Measurements from ENCODE around the gene GIPC3. TPM values are rescaled to one million over a fixed set of nuclear protein-coding genes. Genes with fewer than 3 reads are reported as not detected.
A peak's percentile ranks its signal among the peaks of the same experiment; 100 is the strongest.

The GIPC3 gene
- total RNA-seq, 1 donor from 2014 or later = not detected

- no peak overlapping the region for H3K4me3 ChIP-seq (ENCODE audit: low read depth, low read length)
- no peak for DNase-seq (ENCODE audit: low read depth)
- no peak for TF ChIP-seq CTCF (conservative IDR thresholded peaks at IDR 0.05; ENCODE audit: low read depth, low read length)
Observed at GRCh38 chr19:3545669-3546034, 39.6 kb upstream of the GIPC3 start.

GRCh38 chr19:3546119-3546518, 39.2 kb upstream of the GIPC3 start:
- no peak for DNase-seq (ENCODE audit: low read depth)
- TF ChIP-seq CTCF (conservative IDR thresholded peaks at IDR 0.05; ENCODE audit: low read depth, low read length) = no peak
- H3K4me3 ChIP-seq (ENCODE audit: low read depth, low read length) = no peak overlapping the region

- no peak overlapping the region for H3K4me3 ChIP-seq (ENCODE audit: low read depth, low read length)
- peak; percentile 64 for TF ChIP-seq CTCF (conservative IDR thresholded peaks at IDR 0.05; ENCODE audit: low read depth, low read length)
- no peak for DNase-seq (ENCODE audit: low read depth)
Observed at GRCh38 chr19:3547301-3547731, 38.0 kb upstream of the GIPC3 start.

GRCh38 chr19:3547767-3548282, 37.5 kb upstream of the GIPC3 start:
- TF ChIP-seq CTCF (conservative IDR thresholded peaks at IDR 0.05; ENCODE audit: low read depth, low read length) = no peak
- no peak overlapping the region for H3K4me3 ChIP-seq (ENCODE audit: low read depth, low read length)
- DNase-seq (ENCODE audit: low read depth) = no peak

GRCh38 chr19:3548606-3549005, 36.7 kb upstream of the GIPC3 start:
- no peak overlapping the region for H3K4me3 ChIP-seq (ENCODE audit: low read depth, low read length)
- no peak for DNase-seq (ENCODE audit: low read depth)

GRCh38 chr19:3549816-3550215, 35.5 kb upstream of the GIPC3 start:
- no peak overlapping the region for H3K4me3 ChIP-seq (ENCODE audit: low read depth, low read length)
- no peak for TF ChIP-seq CTCF (conservative IDR thresholded peaks at IDR 0.05; ENCODE audit: low read depth, low read length)
- no peak for DNase-seq (ENCODE audit: low read depth)

More at GRCh38 chr19:3548606-3549005, 36.7 kb upstream of the GIPC3 start:
- no peak for TF ChIP-seq CTCF (conservative IDR thresholded peaks at IDR 0.05; ENCODE audit: low read depth, low read length)
